Astrocyte of the hippocampus (primary cell): ENCODE measurements around the gene CELA1.

Experiments
- DNase-seq: peaks from one replicate; pipeline ENCODE4 v3.0.0; 2011; ENCODE audit warnings: low read depth, low spot score

Gene CELA1

DNA sequence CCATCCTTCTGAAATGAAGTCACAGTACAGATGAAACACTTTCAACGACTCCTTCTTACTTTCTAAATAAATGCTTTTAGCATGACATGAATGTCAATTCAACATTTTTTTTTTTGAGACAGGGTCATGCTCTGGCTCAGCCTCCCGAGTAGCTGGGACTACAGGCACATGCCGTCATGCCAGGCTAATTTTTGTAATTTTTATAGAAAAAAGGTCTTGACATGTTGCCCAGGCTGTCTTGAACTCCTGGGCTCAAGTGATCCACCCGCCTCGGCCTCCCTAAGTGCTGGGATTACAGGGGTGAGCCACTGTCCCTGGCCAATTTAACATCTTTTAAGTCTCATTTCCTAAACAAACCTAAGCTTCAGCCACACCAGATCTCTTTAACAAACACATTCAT is 28.4 kb upstream of the CELA1 start:
- no peak for DNase-seq

DNA sequence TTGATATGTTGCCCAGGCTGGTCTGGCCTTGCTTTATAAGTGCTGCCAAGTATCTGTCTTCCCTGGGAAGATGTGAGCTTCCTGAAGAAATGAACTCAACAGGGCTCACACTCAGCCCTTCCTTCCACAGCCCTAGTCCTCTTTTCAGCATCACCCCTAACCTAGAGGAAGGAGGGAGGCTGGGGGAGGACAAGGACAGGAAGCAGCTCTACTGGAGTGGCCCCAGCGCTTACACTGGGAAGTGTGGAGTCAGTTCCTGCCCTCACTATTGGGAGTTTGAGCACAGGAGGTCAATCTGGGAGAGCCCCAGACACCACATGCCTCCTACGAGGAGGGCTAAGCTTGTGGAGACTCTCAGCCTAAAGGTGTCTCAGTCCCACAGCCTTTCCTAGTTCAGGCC is 27.9 kb upstream of the CELA1 start:
- no peak for DNase-seq

DNA sequence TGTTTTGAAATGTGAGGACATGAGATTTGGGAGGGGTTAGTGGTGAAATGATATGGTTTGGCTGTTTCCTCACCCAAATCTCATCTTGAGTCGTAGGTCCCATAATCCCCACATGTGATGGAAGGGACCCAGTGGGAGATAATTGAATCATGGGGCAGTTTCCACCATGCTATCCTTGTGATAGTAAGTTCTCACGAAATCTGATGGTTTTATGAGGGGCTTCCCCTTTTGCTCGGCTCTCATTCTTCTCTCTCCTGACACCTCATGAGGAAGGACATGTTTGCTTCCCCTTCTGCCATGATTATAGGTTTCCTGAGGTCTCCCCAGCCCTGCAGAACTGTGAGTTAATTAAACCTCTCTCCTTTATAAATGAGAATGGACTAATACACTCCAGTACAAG is 26.7 kb upstream of the CELA1 start:
- DNase-seq, result no peak

DNA sequence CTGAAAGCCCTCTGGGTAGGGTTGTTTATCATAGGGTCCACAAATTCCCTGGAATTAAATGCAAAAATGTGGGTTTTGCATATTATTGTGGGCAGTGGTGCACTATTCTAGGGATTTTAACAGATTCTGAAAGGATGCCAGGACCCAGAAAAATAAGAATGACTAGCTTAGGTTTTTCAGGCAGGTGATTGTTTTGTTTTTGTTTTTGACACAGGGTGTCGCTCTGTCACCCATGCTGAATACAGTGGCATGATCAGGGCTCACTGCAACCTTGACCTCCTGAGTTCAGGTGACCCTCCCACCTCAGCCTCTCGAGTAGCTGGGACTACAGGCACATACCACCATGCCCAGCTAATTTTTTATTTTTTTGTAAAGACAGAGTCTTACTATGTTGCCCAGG is 25.5 kb upstream of the CELA1 start:
- DNase-seq, result no peak

DNA sequence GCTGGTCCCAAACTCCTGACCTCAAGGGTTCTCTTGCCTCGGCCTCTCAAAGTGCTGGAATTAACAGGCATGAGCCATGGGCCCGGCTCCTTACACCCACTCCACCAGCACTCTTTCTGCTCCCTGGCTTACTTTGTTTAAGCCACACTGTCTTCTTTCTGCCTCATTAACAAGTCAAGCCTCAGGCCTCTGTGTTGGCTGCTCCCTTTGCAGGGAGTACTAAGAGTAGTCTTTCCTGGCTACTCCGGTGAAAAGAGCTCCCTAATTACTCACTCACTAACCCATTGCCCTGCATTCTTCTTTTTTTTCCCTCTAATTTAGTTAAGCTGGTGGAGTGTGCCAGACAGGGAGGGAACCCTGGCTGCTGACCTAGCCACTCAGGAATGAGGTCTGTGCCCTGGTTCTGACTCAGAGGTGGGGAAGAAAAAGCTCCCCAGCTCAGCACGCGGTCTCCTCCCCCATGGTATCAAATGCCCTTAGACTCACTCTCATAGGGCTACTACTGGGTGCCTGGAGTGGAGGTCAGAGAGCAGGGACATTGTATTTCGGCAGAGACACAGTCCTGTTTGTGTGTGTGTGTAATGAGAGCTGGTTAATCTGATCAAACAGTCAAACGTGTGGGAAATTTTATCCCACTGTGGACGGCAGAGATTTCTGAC is 24.9 kb upstream of the CELA1 start:
- DNase-seq, result peak; percentile 98

DNA sequence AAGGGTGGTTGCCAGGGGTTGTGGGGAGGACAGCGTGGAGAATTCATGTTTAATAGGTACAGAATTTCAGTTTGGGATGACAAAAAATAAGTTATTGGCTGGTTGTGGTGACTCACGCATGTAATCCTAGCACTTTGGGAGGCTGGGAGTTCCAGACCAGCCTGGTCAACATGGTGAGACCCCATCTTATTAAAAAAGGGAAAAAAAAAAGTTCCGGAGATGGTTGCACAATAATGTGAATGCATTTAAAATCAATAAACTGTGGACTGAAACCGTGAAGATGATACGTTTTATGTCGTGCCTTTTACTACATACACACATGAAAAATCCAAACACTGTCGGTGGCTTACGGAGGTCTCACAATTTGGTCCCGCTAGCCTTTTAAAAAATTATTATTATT is 24.2 kb upstream of the CELA1 start:
- DNase-seq, result no peak

DNA sequence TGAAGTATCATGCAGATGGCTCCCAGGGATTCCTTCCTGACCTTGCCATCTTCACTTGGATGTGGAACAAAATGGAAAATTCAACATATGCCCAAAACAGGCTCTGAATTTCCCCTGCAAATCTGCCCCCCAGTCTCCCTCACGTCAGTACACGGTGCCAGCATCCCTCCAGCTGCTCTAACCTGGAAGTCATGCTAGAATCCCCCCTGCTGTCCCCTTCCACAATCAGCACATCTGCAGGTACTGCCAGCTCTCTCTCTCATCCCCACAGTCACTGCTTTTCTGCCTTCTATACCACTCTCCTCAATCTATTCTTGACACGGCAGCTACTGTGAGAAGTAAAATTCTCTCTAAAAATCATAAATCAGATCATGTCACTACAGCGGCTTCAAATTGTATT is 23.1 kb upstream of the CELA1 start:
- no peak for DNase-seq

DNA sequence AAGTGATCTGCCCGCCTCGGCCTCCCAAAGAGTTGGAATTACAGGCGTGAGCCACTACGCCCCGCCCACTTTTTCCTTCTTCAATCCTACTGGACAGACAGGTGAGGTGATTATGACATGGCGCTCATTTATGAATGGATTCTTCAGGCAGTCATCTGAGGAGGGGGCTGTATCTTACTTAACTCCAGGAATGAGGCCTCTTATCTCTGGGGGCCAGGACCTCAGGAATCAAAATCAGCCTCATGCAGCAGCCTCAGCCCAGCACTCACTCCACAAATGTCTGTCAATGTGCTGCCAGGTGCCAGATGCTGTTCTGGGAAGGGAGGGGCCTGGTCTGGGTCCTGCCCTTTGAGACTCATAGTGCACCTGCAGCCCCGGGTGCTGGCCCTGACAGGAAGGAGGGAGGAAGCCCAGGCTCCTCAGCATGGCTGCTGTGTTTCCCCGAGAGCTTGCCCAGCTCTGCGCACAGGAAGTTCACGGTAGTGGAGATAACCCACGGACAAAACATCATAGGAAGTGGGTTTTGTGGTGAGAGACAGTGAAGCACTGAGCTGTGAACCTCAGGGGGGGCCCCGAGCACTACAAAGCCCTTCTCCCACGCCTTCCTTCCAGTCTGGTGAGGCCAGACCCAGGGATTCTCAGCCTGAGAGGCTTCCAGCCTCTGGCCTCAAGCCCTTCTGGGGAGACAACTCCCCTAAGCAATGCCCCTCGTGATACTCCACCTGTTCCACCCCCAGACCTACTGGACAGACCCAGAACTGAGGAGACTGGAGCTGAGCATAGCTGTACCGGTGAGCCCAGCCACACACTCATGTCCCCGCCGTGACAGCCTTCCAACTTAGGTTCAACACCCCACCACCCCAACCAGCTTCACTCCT is 22.4 kb upstream of the CELA1 start:
- DNase-seq, result peak; percentile 43

DNA sequence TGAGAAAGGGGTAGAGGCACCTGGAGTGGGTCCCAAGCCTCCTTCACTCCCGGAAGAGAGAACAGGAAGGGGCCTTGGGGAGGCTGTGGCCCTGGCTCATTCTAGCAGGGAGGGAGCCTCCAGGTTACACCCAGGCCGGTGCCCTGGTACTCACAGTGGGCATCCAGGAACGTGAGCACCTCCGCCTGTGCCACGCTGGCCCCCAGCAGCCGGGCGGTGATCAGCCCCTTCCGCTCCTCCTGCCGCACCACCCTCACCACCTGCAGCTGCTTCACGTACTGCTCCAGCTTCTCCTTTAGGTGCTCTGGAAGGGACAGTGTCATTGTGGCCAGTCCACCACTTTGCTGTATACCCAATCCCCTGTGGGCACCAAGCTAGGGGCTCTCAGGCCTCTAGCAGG is 18.8 kb upstream of the CELA1 start:
- DNase-seq, result no peak

DNA sequence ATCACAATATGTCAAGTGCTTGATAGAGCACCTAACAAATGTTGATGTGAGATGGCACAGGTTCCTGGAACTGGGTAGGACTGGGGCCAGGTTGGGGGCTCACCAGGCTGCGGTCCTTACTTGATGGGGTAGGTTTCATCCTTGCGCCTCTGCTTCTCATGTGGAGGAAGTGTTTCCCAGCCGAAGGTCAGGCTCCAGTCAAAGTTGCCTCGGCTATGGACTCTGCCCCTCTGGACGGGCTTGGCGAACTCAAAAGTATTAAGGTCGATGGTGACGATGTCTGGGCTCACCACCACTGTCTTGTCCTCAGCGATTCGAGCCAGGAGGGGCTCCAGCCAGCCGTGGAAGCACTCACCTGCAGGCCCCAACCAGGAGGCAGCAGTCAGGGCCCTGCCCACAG is 17.5 kb upstream of the CELA1 start:
- DNase-seq, result no peak

DNA sequence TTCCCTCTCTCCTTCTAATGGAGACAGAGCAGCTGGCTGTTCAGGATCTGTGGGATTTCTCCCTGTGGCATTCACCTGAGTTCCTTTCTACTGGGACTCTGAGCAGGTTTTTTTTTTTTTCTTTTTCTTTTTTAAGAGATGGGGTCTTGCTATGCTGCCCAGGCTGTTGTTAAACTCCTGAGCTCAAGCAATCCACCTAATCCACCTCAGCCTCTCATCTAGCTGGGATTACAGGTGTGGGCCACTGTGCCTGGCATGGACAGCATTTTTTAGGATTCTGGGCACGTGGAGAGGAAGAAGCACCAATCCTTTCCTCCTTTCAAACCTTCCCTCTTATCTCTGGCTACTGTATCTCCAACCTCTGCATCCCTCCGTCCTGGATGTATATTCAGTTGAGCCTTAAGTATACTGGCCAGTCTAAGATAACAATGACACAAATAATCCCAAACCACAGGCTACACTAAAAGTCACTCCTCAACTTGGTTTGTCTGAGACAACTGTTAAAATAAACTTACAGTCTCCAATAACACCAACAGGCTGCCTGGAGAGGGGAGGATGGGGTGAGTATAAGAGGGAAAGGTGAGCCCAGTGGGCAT is 16.4 kb upstream of the CELA1 start:
- no peak for DNase-seq

DNA sequence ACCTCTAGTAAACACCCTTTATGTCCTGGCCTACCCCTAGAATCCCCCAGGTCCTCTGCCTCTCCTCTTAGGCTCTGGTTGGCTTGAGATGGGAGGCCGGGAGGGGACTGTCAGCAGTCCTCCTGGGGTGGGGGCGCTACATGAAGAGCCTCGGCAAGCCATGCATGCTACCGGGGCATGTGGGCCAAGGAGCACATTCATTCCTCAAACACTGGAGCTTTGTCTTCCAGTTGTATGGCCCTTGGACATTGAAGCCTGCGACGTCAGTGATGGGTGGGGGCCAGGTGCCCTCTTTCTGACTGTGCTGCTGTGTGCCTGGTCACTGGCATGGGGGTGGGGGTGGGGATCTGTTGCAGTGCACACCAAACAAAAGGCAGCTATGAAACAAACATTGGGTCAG is 15.8 kb upstream of the CELA1 start:
- DNase-seq, result no peak

DNA sequence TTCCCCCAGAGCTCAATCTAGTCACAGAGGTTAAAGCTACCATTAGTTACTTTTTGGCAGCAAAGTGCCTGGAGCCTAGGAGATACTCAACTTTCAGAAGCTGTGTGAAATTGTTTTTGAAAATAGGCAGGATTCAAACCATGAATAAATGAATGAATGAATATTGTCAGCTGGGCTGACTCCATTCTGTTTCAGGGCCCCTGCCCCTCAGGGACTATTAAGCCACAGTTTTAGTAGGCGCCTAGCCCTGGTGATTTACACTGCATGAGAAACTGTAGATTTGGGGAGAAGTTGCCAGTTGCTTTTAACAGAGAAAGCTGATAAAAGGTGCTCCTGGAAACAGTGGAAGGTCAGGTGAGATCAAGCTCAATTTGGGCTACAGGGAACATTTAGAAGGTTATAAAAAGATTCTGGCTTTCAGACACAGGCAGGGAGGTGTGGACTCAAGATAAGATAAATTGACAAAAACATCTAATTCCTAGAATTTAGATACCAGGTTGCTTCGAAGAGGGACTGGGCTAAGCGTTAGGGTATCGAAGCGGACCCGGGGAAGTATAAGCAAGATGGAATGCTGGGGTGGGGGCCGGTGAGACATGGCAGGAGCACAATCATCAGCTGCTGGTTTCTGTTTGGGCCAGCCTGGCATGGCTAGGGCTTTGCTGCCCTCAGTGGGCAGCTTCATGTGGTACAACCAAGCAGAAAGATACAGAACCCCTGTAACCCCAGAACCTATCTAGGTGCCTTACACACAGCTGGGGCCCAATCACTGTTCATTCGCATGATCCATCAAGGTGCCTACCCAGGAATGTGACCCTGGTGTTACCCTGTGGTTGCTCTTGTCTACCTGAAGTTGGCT is 14.9 kb upstream of the CELA1 start:
- no peak for DNase-seq

DNA sequence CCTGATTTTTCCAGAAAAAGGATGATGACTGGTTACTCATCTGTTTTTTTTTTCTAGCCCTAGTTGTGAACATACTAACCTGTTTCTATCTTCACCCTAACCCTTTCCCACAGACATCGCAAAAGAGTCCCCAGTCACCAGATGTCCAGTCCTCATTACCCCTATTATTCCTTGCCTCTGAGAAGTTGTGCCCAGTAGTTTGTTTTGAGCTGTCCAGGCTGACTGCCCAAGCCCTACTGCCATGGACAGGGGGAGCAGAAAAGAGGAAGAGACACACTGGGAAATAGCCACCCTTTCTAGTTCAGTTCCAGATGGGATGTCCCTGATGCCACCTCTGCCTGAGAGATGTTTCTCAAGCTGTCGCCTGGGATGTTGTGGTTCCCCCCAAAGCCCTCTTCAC is 13.8 kb upstream of the CELA1 start:
- DNase-seq, result no peak

DNA sequence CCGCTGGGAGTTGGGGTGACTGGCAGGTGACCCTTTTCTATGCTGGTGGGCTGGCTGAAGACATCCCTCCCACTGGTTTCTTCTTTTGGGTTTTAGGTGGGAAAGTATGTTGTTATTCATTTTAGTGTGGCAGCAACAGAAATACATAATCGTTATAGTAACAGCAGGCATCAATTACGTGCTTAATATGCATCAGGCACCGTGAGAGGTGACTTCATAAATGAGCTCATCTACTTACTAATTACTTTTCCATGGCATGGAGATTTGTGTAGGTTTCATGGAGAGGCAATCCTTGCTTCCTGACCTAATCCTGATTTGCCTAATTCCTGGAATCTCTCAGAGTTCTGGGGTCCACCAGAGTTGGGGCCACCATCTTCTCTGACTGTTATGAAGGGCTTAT is 13.4 kb upstream of the CELA1 start:
- no peak for DNase-seq

DNA sequence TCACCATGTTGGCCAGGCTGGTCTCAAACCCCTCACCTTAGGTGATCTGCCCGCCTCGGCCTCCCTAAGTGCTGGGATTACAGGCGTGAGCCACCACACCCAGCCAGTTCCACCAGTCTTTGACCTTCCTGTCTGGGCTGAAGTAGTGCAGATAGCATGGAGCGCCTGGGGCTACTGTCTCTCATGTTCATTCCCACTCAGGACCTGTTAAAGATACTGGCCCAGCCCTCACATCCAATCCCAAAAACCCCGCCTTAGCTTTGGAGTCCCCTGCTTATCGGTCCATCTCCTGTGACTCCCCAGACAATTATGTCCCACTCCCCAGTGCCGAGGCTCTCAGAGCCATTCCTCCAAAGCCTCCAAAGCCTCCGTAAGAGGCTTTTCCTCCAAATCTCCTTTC is 12.0 kb upstream of the CELA1 start:
- no peak for DNase-seq

DNA sequence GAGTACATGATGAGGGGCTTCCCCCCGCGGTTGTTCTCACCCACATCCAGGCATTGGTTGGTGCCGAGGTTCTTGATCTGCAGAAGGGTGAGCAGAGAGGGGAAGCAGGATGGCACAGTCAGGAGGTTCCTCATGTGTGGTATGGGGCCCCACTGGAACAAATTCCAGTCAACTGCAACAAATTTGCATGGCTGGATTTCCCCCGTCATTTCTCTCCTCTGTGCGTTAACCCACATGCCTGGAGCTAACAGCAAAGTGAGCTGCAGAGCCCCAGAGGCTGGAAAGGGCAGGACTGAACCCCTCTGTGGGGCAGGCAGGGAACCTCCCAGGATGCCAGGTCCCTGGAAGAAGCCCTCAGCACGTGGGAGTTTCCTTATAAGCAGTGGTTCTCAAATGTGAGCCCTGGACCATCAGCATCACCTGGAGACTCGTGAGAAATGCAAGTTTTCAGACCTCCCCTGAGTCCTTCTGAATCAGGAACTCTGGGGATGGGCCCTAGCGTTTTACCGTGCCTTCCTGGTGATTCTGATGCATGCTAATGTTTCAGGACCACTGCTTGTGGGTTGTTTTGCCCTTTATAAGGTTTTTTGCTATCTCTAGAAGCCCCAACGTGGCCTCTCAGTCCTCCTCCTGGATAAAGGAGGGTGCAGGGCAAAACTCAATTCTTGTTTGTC is 11.0 kb upstream of the CELA1 start:
- no peak for DNase-seq

DNA sequence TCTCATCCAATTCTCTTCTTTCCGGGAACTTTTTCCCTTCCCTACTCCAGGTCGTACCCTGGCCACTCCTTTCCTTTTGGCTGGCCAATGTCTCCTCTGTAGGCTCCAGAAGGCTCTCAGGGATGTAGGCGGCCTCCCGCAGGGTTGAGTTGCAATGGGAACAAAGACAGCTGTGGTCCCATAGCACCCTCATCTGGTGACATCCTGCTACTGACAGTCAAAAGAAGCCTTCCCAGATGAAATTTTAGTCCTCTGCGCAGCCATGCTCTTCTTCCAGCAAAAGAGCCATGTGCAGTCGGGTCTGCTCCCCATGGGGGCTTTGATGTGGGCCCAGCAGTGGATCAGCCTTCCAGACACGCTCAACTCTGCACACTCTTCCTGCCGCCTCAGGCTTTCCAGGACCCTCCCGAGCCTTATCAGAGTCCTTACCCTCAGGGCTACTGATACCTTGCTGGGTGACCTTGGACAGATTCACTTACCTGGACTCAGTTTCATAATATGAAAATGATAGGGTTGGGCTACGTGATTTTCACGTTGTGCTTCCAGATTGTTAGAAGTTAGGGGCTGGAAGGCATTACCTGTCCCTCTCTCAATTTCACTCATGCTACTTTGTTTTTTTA is 5.5 kb upstream of the CELA1 start:
- DNase-seq, result peak; percentile 83

DNA sequence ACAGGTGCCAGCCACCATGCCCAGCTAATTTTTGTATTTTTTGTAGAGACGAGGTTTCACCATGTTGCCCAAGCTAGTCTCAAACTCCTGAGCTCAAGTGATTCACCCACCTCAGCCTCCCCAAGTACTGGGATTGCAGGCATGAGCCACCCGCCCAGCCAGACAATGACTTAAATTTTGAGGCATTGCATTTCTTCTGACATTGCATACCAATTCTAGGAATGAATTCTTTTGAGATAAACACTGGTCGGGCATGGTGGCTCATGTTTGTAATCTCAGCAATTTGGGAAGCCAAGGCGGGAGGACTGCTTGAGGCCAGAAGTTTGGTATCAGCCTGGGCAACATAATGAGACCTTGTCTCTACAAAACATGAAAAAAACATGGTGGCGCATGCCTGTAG is 2.5 kb upstream of the CELA1 start:
- DNase-seq, result peak; percentile 65

DNA sequence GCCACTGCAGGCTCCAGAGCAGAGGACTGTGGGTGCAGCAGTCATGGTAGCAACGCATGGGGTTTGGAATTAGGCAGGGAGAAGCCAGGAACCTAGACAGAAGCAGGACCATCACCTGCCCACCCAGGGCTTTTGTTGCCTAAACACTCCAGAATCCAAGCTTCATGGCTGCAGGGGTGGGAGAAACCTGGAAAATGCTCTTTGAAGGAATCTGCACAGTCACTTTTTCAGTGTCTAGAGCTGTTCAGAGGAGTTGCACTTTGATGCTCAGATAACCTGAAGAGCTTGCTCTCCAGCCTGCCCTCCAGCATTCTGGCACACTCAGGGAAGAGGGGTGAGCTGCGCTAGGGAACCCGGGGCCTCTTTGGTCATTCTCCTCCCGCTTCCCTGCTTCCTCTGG is 1.6 kb upstream of the CELA1 start:
- no peak for DNase-seq

DNA sequence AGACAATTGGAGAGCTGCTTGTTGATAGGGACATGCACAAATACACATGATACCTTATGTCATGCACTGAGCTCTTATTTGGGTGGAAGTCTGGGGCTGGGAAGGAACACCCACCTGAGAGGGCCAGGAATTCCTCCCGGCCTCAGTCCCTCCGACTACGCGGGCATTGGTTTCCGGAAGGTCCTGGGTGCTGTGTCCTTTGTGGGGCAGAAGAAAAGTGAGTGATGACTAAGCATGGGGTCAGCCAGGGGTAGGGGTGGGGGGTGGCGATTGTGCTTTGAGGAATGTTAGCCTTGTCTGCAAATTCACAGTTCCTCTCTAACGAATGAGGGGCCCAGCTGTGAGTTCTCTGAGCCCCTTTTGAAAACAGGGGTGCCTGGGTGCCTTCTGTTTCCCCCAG is 798 bp downstream of the CELA1 start:
- DNase-seq, result peak; percentile 84
